GDM1 (cell line): ENCODE measurements around the gene SMNDC1.
A peak's percentile ranks its signal among the peaks of the same experiment; 100 is the strongest.
"Not testable (repeated sequence)": the region's sequence is repeated elsewhere in the genome, so short reads cannot be mapped to it uniquely, and the experiment has no call there.

ENCODE experiments used
- DNase-seq: peaks from one replicate; lab custom pipeline; 2025; lab: John Stamatoyannopoulos, UW

Gene SMNDC1

GRCh38 chr10:110284262-110284661 is 20.5 kb downstream of the SMNDC1 start:
- no peak for DNase-seq

DNA sequence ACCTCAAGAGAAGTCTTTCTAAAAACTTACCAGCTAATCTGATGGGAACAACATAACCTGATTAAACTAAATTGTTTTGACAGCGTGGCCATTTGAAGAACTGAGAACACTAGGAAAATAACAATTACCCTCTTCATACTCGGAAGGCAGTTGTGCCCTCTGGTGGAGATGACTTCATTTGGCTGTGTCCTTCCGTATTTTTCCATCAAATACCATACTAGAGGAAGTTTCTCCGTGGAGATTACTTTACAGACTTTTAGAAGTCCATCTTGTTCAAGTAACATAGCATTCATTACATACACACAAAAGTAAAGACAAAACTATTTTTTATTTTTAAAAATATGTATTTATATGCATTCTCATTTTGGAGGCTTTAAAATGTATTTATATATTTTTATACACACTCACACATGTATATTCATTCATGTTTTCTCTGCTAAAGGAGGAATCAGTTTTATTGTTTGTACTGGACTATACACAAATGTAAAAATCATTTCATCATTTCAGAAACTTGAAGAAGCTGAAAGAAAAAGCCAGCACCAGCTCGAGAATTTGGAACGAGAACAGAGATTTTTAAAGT is 25.2 kb downstream of the SMNDC1 start:
- DNase-seq: peak; percentile 21

GRCh38 chr10:110278562-110279406 is 25.9 kb downstream of the SMNDC1 start:
- DNase-seq: no peak

DNA sequence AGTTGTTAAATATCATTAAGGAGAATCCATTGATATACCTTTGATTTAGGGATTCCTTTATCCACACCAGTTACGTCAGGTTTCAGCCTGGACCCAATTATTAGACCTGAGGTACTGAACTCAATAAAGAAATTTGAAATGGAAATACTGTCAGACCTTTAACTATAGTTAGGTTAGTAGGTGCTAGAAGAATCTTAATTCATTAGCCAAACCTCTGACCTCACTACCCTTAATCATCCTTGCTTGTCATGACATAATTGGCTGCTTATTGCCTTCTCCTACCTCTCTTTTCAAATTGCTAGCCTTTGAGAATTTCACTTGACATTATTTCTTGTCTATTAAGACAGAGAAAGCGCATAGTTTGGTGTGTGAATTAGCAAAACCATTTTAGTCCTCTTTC is 27.1 kb downstream of the SMNDC1 start:
- DNase-seq: no peak

- no peak for DNase-seq
Observed at GRCh38 chr10:110276603-110277002, 28.1 kb downstream of the SMNDC1 start.

DNA sequence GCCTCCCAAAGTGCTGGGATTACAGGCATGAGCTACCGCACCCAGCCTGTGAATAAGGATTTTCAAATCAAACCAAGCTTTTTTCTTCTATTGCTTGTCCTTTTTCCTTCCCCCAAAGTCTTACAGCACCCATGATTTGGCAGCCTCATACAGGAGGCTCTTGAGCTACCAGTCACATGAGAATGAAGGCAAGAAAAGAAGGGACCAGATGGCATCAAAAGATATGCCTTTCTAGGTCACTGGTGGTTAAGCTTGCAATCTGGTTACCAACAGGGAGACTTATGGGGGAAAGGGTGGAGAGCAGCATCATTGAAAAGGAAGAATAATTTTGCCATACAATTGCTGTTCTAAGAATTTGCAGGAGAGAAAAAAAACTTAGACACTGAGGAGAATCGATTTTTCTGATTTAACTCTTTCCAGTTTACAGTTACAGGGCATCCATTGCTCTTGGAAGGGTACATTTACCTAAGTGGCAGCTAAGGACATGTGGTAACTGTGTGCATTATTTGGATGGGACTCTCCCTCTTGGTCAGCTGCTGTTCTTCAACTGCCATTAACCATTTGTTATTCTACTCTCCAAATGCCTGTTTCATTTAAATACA is 29.5 kb downstream of the SMNDC1 start:
- DNase-seq: no peak

DNA sequence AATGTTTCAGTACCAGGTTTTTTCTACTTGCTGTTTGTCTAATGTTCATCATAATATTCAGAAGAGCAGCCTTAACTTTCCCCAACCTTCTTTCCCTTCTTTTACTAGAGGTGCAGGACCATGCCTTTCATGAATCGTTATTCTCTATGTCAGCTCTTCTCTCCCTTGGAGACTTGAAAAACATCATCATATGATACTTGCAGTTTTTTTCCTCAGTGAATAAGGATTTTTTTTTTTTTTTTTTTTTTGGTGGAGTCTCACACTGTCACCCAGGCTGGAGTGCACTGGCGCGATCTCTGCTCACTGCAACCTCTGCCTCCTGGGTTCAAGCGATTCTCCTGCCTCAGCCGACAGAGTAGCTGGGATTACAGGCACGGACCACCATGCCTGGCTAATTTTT is 30.1 kb downstream of the SMNDC1 start:
- no peak for DNase-seq

DNA sequence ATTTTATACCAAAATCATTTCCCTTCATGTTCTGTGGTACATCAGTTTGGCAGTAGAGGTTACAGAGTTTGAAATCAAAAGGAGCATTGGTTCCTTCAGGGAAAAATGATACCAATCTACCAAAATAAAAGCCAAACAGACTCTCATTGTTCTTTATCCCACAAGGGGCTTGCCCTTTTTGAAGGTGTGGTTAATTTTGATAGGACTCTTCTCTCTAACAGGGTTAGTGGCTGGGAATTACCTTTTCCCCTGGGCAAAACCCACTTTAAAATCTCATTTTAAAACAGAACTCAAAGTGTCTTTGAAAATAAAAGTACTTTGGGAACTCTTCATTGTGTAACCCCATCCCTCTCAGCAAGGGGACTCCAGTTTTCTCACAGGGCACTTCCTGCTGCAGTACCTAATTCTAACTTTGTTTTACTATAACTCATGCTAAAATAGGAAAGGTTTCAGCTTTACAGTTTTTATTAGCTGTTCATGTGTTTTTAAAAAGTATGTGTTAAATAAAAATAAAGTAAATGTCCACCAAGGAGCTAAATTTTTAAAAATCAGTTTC is 30.6 kb downstream of the SMNDC1 start:
- DNase-seq: no peak

DNA sequence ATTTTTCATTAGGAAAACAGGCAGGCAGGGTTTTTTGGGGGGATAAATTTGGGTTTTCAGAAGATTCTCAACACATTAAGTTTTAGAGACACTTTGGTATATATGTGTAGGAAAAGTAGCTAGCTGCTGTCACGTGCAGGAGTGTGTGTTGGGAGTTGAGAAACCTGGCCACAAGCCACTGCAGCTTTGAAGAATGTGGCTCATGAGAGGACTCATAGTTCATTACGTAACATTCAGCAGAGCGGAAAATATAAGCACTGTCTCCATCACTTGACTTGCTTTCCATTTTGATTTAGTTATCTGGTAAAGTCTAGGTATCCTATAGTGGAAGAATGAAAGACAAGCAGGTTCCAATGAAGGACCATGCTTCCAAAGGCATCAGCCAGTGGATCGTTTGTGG is 31.2 kb downstream of the SMNDC1 start:
- no peak for DNase-seq

GRCh38 chr10:110272995-110273394 is 31.7 kb downstream of the SMNDC1 start:
- DNase-seq: not testable (repeated sequence)

- no peak for DNase-seq
Observed at GRCh38 chr10:110269374-110270318, 35.1 kb downstream of the SMNDC1 start.

GRCh38 chr10:110268971-110269370 is 35.7 kb downstream of the SMNDC1 start:
- DNase-seq: no peak

- DNase-seq: no peak
Observed at GRCh38 chr10:110268442-110268841, 36.3 kb downstream of the SMNDC1 start.

GRCh38 chr10:110267276-110267675 is 37.4 kb downstream of the SMNDC1 start:
- no peak for DNase-seq

DNA sequence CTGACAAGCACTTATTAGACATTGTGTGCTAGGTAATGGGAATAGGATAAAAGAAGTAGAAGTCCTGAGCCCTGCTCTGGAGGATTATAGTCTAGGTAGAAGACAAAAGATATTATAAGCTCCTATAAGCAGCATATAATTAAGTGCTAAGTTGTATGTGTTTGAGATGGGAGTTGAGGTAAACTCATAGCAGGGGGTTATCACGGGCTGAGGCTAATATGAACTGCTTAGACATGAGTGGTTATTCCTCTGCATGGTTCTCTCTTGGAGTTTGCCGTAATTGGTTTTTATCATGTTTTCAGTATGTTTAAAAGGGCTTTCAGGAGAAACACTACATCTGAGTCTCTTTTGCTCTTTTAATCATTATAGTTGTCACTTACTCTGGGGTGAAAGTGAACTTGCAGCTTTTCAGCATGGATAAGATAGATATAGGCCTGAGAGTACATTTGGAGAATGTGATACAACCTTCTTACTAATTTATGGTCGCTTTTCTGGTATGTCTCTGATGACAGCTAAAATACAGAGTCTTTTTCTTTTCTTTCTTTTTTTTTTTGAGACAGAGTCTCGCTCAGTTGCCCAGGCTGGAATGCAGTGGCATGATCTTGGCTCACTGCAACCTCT is 39.0 kb downstream of the SMNDC1 start:
- DNase-seq: no peak

GRCh38 chr10:110263164-110263563 is 41.6 kb downstream of the SMNDC1 start:
- no peak for DNase-seq

DNA sequence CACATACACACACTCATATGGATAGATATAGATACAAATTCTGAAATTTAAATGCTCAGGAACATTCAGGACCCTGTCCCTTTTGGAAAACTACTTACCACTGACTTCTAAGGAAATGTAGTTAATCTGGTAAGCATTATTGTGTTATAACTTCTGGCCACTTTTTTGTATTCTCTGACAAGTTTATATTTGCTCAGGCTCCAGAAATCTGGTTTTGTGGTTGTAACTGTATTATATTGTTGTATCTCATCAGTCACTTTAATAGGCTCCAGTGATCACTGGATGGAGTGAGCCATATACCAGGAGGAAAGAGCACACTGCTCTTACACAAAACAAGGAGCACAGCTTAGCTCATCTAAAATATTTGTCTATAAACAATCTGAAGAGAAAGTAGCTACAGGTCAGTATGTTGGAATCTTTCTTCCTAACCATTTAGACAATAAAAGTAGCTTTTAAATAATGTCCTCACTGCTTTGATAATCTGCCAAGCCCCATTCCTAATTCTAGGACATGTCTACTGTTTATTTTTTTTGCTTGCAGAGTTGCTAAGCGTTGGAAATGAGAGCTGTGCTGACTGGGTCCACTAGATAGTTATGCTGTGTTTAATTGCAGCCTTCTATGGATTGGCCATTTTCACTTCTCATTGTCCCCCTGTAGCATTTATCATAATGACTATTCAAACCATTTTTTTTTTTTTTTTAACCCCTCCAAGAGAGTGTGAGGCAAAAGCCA is 43.8 kb downstream of the SMNDC1 start:
- DNase-seq: no peak

DNA sequence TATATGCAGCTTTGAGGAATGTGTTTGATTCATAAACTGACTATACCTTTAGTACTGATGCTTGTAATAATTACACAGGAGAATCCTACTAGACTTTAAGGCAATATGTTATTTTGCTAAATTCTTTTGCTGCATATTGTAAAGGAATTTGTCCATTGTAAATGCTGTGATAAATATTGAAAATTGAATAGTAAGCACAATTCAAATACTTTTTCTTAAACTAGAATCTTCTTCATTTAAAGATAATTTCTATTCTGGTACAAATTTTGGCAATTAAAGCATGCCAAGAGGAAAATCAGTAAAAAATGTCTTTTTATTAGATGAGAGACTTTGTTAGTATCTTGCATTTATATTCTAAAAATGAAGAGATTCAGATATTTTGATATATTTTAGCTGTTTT is 45.4 kb downstream of the SMNDC1 start:
- no peak for DNase-seq

GRCh38 chr10:110258542-110258941 is 46.2 kb downstream of the SMNDC1 start:
- DNase-seq: no peak

DNA sequence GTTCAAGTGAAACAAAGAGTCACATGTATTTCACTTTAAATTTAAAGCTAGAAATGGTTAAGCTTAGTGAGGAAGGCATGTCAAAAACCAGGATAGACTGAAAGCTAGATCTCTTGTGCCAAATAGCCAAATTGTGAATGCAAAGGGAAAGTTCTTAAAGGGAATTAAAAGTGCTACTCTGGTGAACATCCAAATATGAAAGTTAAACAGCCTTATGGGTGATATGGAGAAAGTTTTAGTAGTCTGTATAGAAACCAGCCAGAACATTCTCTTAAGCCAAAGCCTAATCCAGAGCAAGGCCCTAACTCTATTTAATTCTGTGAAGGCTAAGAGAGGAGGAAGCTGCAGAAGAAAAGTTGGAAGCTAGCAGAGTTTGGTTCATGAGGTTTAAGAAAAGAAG is 50.3 kb downstream of the SMNDC1 start:
- no peak for DNase-seq

DNA sequence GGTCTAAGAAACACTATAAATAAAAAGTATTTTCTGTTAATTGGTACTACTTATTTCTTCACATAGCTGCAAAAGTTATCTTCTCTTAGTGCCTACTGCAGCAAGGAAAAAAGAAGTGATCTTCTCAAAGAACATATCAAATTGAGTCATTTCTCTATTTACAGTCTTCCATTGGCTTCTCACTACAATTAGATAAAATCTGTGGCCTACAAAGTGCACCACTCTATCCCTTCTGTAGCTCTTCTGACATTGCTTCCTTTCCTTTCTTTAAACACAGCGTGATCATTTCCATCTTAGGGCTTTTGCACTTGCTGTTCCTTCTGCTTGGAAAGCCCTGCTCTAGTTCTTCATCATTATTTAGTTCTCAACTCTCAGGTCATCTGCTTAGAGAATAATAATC is 52.6 kb downstream of the SMNDC1 start:
- DNase-seq: no peak
